Left lung (tissue), 10 donors: ENCODE measurements around the gene ZBTB20. TPM values are rescaled to one million over a fixed set of nuclear protein-coding genes. Genes with fewer than 3 reads are reported as not detected.

ENCODE experiments used
- ATAC-seq: fragments of 200-7000 bp; cut with Tn5 transposase; one replicate; pipeline ENCODE4 v1.9.1; 2020; ENCODE audit warnings: moderate library complexity
- DNase-seq, 4 donors: peaks; one replicate each; pipeline ENCODE4 v3.0.0-alpha.2; 2013 to 2020
- H3K27ac ChIP-seq, 2 donors: fragments of 200-600 bp; sonication (generic) in 1 of 2; one replicate each; pipeline versions ENCODE4 v1.5.0 to v1.8.0; 2020 to 2021
- H3K27me3 ChIP-seq, 2 donors: fragments of 200-600 bp; sonication (generic) in 1 of 2; one replicate each; pipeline versions ENCODE4 v1.5.0 to v1.8.0; 2020 to 2021
- H3K36me3 ChIP-seq, 2 donors: fragments of 200-600 bp; sonication (generic) in 1 of 2; one replicate each; pipeline versions ENCODE4 v1.5.0 to v1.8.0; 2020 to 2021
- H3K4me1 ChIP-seq, 2 donors: fragments of 200-600 bp; one replicate each; pipeline ENCODE4 v1.8.0; 2021
- H3K4me3 ChIP-seq, 2 donors: fragments of 200-600 bp; sonication (generic) in 1 of 2; one replicate each; pipeline versions ENCODE4 v1.5.0 to v1.8.0; 2020 to 2021; ENCODE audit warnings: mild to moderate bottlenecking in 1 of 2
- H3K9me3 ChIP-seq, 2 donors: fragments of 200-600 bp; sonication (generic) in 1 of 2; one replicate each; pipeline versions ENCODE4 v1.5.0 to v1.8.0; 2020 to 2021
- CTCF ChIP-seq, 2 donors: fragments of 200-600 bp; sonication (generic) in 1 of 2; IDR thresholded peaks; one replicate each; pipeline versions ENCODE4 v1.5.0 to v1.8.0; 2021; ENCODE audit warnings: antibody characterized with exemption in 2 of 2
- intact Hi-C, 2 donors: fragments of 100-400 bp; cut with DNase I; formaldehyde crosslinking; loops; one replicate each; pipeline versions ENCODE4 v1.11.2 to v1.14.2; 2022
- polyA plus RNA-seq, 6 donors: library from polyadenylated mRNA; unstranded; fragments of 120-200 nt; gene quantifications; one replicate each; pipeline ENCODE4 v1.2.1, GENCODE V29; 2013; ENCODE audit not compliant: insufficient read length in 6 of 6
- total RNA-seq, 2 donors: library from RNA; stranded (reverse); fragmentation: NEBNext Ultra II Directional; extraction: Animal tissue kit (Norgen Biotek cat#: 25700); gene quantifications; one replicate each; pipeline ENCODE4 v1.2.1, GENCODE V29; 2021
- donor health status: DM: no; HTN: yes; CAD: no.
- donor health status: DM: no; HTN: no; CAD: no.

Gene ZBTB20
- total and polyA plus RNA-seq, 8 donors = 1.1 to 63.5 (median 6.0) TPM

GRCh38 chr3:114606336-114606735 lies 540.8 kb downstream of the ZBTB20 start:
- H3K36me3 ChIP-seq = no peaks in the 10 kb centered on the region
- no peak for ATAC-seq
- H3K27me3 ChIP-seq = no peaks in the 10 kb centered on the region
- H3K9me3 ChIP-seq = no peaks in the 10 kb centered on the region
- H3K4me1 ChIP-seq = no peaks in the 10 kb centered on the region
- no peak for DNase-seq
- no peak overlapping the region for H3K4me3 ChIP-seq
- intact Hi-C loops = no loop called here
- no peak for TF ChIP-seq CTCF (IDR thresholded peaks at IDR 0.05)
- no peak overlapping the region for H3K27ac ChIP-seq

DNA sequence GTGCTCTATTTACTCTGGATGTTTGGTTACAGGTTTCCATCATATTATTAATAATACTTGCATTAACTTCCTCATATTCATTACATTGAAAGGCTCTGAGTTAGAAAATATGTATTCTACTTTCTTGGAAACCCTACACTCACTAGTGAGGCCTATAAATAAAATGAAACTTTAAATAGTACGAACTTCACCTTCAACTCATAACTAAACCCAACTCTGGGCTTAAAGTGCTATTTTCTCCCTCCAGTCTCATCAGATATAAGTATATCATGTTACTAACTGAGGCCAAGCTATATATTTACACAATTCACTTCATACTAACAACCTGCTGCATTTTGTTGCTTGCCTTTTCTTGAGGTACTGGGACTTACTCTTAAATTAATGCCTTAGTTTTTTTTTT lies 546.5 kb downstream of the ZBTB20 start:
- H3K27me3 ChIP-seq = no peaks in the 10 kb centered on the region
- no peak overlapping the region for H3K4me3 ChIP-seq
- ATAC-seq = no peak
- no peak for DNase-seq
- TF ChIP-seq CTCF (IDR thresholded peaks at IDR 0.05) = no peak
- no peak overlapping the region for H3K27ac ChIP-seq
- no peaks in the 10 kb centered on the region for H3K4me1 ChIP-seq
- H3K9me3 ChIP-seq = no peaks in the 10 kb centered on the region
- H3K36me3 ChIP-seq = no peaks in the 10 kb centered on the region
- intact Hi-C loops = no loop called here

- no peak for TF ChIP-seq CTCF (IDR thresholded peaks at IDR 0.05)
- DNase-seq (no peak), ATAC-seq (no peak)
- Histone ChIP-seq H3K27me3 (no peaks in the 10 kb centered on the region), H3K36me3 (no peaks in the 10 kb centered on the region), H3K9me3 (no peaks in the 10 kb centered on the region), H3K27ac (no peak overlapping the region), H3K4me1 (no peaks in the 10 kb centered on the region), H3K4me3 (no peak overlapping the region)
- intact Hi-C loops = no loop called here
These were observed 549.2 kb downstream of the ZBTB20 start for GRCh38 chr3:114597871-114598270.

DNA sequence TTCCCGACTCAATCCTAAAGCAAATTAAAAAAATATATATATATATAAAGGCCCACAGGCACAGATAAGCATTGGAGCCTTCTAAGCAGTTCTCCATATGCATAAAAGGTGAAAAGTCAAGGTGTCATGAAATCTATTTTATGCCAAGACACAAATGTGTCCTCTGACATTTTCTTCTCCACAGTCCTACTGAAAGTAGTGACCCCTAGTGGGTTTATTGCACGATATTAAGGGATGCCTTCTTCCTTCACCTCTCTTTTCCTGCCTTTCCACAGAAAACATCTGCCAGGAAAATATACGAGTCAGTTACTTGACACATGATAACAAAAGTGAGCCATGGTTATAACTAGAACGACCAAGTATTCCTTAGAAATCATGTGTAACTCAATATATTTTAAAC lies 550.1 kb downstream of the ZBTB20 start:
- TF ChIP-seq CTCF (IDR thresholded peaks at IDR 0.05) = no peak
- Histone ChIP-seq H3K36me3 (no peaks in the 10 kb centered on the region), H3K27ac (no peak overlapping the region), H3K9me3 (no peaks in the 10 kb centered on the region), H3K27me3 (no peaks in the 10 kb centered on the region), H3K4me3 (no peak overlapping the region), H3K4me1 (no peaks in the 10 kb centered on the region)
- intact Hi-C loops = no loop called here
- ATAC-seq = no peak
- no peak for DNase-seq

GRCh38 chr3:114596147-114596546 lies 550.9 kb downstream of the ZBTB20 start:
- H3K4me3 ChIP-seq = no peak overlapping the region
- H3K36me3 ChIP-seq = no peaks in the 10 kb centered on the region
- H3K9me3 ChIP-seq = no peaks in the 10 kb centered on the region
- TF ChIP-seq CTCF (IDR thresholded peaks at IDR 0.05) = no peak
- DNase-seq = no peak
- H3K4me1 ChIP-seq = no peaks in the 10 kb centered on the region
- intact Hi-C loops = no loop called here
- no peak for ATAC-seq
- H3K27ac ChIP-seq = no peak overlapping the region
- no peaks in the 10 kb centered on the region for H3K27me3 ChIP-seq
